ENCODE data around the gene IL1RAPL1. TPM values are rescaled to one million over a fixed set of nuclear protein-coding genes. Genes with fewer than 3 reads are reported as not detected.

The IL1RAPL1 gene
- total RNA-seq, 2 experiments from 2014 or later: not detected

DNA sequence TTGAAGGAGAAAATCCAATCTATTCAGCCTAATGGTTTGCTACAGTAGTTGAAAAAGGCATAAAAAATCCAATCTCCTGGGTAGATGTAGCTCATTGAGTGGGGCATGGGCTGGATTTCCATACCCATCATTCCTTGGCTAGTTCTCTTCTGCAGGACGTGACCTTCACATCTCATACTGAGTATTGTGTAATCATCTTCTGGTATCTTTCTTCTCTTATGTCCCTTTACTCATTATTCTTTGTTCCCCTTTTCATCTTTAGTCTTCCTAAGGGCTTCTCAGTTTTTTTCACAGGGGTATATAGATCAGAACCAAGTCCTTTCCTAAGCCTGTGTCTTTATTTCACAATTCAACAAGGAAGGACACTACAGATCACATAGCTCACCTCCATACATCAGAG is 900.5 kb downstream of the IL1RAPL1 start:
- ATAC-seq (ENCODE audit: poor library complexity): no peak

DNA sequence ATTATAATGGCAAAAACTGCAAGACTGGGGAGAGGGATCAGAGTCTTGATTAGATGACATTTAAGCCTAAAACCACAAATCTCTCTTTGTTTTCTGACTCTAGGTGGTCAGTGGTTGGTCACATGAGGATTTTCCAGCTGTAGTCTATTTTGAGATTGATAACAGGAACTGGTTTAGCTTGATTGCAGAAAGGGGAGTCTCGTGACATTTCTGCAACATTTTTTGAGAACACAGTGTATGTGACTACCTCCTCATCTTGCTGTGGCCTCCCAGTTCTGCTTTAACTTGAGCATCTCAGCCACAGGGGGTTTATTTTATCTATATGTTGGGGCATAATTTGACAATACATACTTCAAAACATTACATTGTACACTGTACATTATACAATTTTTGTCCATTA is 901.7 kb downstream of the IL1RAPL1 start:
- H3K4me1 ChIP-seq (ENCODE audit: insufficient read depth, low read length): no peaks in the 10 kb centered on the region
- H3K4me3 ChIP-seq (ENCODE audit: low read length): no peak overlapping the region
- TF ChIP-seq, protein P1, sequence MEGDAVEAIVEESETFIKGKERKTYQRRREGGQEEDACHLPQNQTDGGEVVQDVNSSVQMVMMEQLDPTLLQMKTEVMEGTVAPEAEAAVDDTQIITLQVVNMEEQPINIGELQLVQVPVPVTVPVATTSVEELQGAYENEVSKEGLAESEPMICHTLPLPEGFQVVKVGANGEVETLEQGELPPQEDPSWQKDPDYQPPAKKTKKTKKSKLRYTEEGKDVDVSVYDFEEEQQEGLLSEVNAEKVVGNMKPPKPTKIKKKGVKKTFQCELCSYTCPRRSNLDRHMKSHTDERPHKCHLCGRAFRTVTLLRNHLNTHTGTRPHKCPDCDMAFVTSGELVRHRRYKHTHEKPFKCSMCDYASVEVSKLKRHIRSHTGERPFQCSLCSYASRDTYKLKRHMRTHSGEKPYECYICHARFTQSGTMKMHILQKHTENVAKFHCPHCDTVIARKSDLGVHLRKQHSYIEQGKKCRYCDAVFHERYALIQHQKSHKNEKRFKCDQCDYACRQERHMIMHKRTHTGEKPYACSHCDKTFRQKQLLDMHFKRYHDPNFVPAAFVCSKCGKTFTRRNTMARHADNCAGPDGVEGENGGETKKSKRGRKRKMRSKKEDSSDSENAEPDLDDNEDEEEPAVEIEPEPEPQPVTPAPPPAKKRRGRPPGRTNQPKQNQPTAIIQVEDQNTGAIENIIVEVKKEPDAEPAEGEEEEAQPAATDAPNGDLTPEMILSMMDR (IDR thresholded peaks at IDR 0.05): no peak
- no peaks in the 10 kb centered on the region for H3K27me3 ChIP-seq (ENCODE audit: control insufficient read depth in 1 of 2, insufficient read depth in 2 of 2, low read length in 2 of 2)
- ChIA-PET CTCF (no interaction called here), POLR2A (no interaction called here)
- intact Hi-C loops (cut with DNase I, micrococcal nuclease): no loop called here
- Mint-ChIP-seq H3K27me3 (no peaks in the 10 kb centered on the region), H3K4me1 (ENCODE audit: low read depth) (no peaks in the 10 kb centered on the region), H3K27ac (no peak overlapping the region), H3K36me3 (ENCODE audit: low read depth) (no peaks in the 10 kb centered on the region), H3K9me3 (no peaks in the 10 kb centered on the region), H3K4me3 (no peak overlapping the region)
- H3K9me3 ChIP-seq (ENCODE audit: control insufficient read depth in 1 of 2, insufficient read depth in 1 of 2, low read length in 2 of 2): no peaks in the 10 kb centered on the region
- DNase-seq: no peak
- ATAC-seq (ENCODE audit: poor library complexity): no peak
- H3K27ac ChIP-seq (ENCODE audit: low read depth in 1 of 2, low read length in 2 of 2): no peak overlapping the region
- no peaks in the 10 kb centered on the region for H3K36me3 ChIP-seq (ENCODE audit: insufficient read depth, low read length)

More for the DNA sequence above, 900.5 kb downstream of the IL1RAPL1 start:
- Histone ChIP-seq H3K27me3 (ENCODE audit: control insufficient read depth in 1 of 2, insufficient read depth in 2 of 2, low read length in 2 of 2) (no peaks in the 10 kb centered on the region), H3K9me3 (ENCODE audit: control insufficient read depth in 1 of 2, insufficient read depth in 1 of 2, low read length in 2 of 2) (no peaks in the 10 kb centered on the region), H3K4me3 (ENCODE audit: low read length) (no peak overlapping the region), H3K27ac (ENCODE audit: low read depth in 1 of 2, low read length in 2 of 2) (no peak overlapping the region), H3K36me3 (ENCODE audit: insufficient read depth, low read length) (no peaks in the 10 kb centered on the region), H3K4me1 (ENCODE audit: insufficient read depth, low read length) (no peaks in the 10 kb centered on the region)
- intact Hi-C loops (cut with DNase I, micrococcal nuclease): no loop called here
- H3K27me3 Mint-ChIP-seq: no peaks in the 10 kb centered on the region
- no peaks in the 10 kb centered on the region for H3K36me3 Mint-ChIP-seq (ENCODE audit: low read depth)
- H3K4me3 Mint-ChIP-seq: no peak overlapping the region
- TF ChIP-seq, protein P1 (IDR thresholded peaks at IDR 0.05): no peak
- H3K9me3 Mint-ChIP-seq: no peaks in the 10 kb centered on the region
- DNase-seq: no peak
- no peaks in the 10 kb centered on the region for H3K4me1 Mint-ChIP-seq (ENCODE audit: low read depth)
- H3K27ac Mint-ChIP-seq: no peak overlapping the region
- ChIA-PET CTCF (no interaction called here), POLR2A (no interaction called here)

DNA sequence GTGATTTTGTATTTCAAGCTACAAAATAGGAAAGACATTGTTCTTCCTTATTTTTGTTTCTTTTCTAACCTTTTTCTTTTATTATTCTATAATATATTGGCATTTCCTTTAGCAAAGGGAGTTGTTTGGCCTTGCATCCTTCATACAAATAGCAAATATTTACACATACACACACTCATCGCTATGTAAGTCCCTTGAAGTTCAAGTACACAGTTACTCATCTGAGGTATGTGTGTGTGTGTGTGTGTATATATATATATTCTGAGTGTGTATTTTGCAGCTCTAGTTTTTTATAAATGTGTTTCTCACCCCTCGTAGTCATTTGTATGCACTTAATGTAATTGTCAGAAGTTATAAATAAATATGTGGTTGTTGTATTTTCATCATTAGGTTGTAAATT is 903.4 kb downstream of the IL1RAPL1 start:
- TF ChIP-seq, protein P1 (IDR thresholded peaks at IDR 0.05): no peak
- Mint-ChIP-seq H3K9me3 (peaks cover 3% of the 10 kb centered on the region), H3K4me3 (no peak overlapping the region), H3K4me1 (ENCODE audit: low read depth) (no peaks in the 10 kb centered on the region), H3K36me3 (ENCODE audit: low read depth) (no peaks in the 10 kb centered on the region), H3K27ac (no peak overlapping the region), H3K27me3 (no peaks in the 10 kb centered on the region)
- ChIA-PET CTCF (no interaction called here), POLR2A (no interaction called here)
- DNase-seq (no peak), ATAC-seq (ENCODE audit: poor library complexity) (no peak)
- Histone ChIP-seq H3K27me3 (ENCODE audit: control insufficient read depth in 1 of 2, insufficient read depth in 2 of 2, low read length in 2 of 2) (no peaks in the 10 kb centered on the region), H3K27ac (ENCODE audit: low read depth in 1 of 2, low read length in 2 of 2) (no peak overlapping the region), H3K4me3 (ENCODE audit: low read length) (no peak overlapping the region), H3K9me3 (ENCODE audit: control insufficient read depth in 1 of 2, insufficient read depth in 1 of 2, low read length in 2 of 2) (no peaks in the 10 kb centered on the region), H3K4me1 (ENCODE audit: insufficient read depth, low read length) (no peaks in the 10 kb centered on the region), H3K36me3 (ENCODE audit: insufficient read depth, low read length) (no peaks in the 10 kb centered on the region)
- intact Hi-C loops (cut with DNase I, micrococcal nuclease): no loop called here

Measured in CD4-positive, alpha-beta T cell (primary cell).